HS-27A (cell line): Measurements from ENCODE around the gene ADCY2.

Experiments used
- DNase-seq: peaks from one replicate; pipeline ENCODE4 v3.0.0-alpha.2; 2012; ENCODE audit warnings: low read depth, missing footprints

Gene ADCY2

DNA sequence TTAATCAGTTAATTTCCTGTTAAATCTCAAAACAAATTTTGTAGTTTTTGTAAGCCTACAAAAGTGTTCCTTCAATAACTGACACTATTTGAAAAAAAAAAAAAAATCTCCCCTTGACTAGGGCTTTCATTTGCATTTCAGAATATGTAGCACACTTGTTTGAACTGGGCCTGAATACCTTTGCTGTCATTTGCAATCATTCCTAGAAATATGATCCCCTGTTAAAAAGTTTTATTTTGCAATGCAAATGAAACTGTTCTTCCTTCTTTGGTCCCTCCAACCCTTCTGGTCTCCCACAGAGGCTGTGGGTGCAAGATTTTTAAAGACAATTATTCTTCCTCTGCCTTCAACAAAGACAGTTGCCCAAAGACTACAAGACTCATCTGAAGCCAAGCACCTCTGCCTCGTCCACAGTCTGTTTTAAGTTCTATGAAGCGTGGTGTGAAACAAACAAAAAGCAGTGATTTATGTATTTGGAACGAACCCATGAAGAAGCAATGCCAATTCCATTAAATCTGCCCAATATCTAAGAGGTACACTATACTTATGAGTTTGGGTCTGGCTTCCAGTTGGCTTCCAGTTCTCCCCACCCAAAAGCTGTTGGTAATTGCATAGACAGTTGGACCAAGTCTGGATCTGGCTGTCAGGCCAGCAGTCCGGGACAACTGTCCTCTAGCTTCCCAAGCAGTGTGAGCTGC is 388.9 kb downstream of the ADCY2 start:
- no peak for DNase-seq

DNA sequence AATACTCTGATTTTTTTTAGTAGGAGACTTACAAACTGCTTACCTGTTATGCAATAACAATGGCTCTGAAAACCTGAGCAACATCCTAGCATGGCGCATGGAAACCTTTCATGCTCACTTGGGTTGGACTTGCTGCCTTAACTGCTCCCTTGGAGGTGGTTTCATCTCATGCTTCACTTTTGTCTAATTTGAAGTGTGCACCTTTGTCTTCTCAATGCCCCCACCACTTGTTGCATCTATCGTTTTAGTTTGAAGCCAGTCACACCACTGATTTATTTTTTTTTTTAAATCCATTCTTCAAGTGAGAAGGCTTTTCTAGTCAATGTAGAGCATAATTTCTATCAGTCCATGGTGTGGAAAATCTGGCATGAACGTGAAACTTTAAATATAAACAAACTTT is 391.8 kb downstream of the ADCY2 start:
- DNase-seq = no peak

DNA sequence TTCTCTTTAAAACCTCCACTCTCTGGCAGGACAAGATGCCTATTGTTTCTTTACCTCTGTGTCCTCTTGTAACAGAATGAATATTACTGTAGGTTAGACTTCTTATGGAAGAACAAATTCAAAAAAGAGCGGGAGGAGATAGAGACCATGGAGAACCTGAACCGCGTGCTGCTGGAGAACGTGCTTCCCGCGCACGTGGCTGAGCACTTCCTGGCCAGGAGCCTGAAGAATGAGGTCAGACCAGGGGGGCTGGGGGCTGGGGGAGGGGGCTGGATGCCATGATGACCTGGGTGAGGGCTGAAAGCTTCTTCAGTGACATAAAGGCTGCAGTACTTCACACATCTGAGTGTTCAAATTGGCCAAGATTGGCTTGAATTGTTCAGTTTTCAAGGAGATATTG is 393.6 kb downstream of the ADCY2 start:
- no peak for DNase-seq

DNA sequence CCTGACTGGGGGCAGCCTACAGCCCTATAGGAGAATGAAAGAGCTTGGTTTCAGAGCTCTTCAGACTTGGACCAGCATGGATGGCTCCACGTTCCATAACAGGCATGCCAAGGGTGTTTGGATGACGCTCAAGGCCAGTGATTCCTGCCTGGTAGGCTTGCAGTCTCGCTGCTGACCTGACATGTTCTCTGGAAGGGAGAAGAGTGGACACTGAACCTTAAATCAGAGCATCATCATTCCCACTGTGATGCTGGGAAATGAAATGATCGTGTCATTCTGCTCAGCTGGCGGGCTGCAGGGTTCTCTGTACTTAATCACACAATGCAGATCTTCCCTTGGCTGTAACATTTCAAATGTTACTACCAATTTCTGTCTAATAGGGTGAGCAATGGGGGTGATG is 398.0 kb downstream of the ADCY2 start:
- DNase-seq = no peak

DNA sequence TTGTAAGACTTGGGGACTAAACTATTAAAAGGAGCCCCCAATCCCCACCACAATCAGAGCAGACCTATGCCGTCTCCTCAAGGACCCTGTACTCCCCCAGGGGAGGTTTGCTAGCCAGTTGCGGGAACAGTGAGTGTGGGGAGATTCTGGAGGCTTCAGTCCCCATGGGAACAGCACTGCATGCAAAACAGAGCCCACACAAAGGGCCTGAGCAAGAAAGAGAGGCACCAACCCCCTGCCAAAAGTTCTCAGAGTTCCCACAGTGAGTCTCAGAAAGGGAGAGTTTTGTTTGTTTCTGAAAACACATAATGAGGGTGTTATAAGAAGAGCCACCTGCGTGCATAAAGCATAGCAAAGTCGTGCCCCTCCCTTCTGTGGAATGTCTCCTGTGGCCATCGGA is 398.4 kb downstream of the ADCY2 start:
- DNase-seq = no peak

DNA sequence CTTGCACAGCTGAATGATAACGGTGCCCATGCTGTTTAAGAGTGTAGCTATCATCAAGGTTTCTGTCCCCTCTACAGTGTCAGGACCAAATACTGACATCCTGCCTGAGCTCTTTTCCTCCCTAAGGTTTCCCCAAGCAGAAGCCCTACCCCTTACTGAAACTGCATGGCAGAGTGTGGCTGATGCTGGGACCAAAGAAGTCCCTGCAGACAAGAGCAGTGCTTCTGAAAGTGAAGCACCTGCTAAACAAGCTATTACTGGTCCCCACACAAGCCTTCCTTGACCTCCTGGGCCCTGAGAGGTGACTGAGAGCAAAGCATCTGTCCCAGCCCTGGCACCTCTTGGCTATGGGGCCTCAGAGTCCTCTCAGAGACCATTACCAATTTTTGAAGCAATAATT is 398.9 kb downstream of the ADCY2 start:
- no peak for DNase-seq

DNA sequence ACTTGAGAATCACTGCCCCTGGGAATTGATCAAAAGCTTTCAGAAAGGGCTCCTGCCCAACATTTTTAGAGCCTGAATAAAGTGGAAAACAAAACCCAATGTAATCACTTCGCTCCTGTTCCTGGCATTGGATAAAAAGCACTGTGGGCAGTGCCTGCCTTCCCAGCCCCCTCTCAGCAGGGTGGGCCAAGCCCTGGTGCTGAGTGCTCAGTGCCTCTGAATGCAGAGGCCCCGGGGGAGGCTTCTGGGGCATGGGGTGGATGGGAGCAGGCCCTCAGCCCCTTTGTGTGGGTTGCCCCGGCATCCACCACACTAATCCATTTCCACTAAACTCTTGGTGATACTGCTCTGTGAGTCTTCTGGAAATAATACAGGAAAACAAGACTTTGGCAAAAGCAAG is 399.4 kb downstream of the ADCY2 start:
- DNase-seq = no peak

DNA sequence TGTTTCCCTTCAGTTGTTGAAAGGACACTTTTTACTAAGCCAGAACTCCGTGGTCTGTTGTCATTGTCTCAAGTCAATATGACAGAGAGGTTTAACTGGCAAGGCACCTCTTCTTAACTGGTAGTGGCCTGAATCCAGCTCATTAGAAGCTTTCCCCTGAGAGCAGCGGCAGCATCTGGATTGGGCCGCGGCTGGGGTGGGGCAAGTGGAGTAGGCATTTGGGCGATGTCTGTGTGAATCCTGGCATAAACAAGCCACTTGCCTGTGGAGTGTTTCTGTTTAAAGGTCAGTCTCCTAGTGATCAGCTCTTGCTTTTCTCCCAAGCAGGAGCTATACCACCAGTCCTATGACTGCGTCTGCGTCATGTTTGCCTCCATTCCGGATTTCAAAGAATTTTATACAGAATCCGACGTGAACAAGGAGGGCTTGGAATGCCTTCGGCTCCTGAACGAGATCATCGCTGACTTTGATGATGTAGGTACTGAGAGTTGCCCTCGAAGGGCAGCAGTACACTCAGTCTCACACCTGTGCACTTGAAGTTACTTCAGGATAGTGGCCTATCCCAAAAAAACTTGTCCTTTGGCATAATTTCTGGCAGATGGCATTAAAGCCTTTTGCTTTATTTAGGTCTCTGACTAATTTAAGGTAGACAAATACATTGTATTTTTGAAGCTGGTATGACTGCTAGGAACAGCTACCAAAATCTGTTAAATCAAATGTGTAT is 406.1 kb downstream of the ADCY2 start:
- DNase-seq = no peak

DNA sequence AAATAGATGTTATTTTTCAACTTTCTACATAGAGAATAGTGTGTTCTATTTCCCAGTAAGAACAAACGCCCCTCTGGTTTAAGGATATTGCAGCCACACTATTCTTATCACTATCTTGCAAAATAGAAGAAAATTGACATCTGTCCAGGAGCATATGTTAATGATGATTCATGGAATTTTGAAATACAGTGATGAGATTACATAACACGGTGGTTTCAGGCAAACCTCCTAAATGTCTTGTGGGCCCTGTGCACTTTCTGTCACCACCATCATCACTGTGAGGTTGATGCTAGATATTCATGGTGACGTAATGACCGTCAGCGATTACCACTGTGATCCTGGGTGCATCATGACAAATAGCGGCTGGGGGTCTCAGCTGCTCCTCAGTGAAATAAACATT is 406.9 kb downstream of the ADCY2 start:
- DNase-seq = no peak

DNA sequence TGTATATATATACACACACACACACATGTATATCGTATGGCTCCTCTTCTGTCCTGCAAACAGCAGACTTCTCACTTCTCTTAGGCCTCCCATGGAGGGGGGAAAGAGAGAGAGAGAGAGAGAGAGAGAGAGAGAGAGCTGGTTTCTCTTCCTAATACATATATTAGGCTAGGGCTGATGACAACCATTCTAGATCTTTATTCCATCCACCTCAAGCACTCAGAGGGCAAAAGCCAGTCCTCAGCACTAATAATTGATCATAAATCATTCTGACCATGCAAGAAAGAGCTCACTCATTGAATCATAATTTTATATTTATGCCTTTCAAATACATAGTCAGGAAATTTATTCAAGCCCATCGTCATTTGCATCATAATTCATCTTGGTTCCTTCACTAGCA is 408.0 kb downstream of the ADCY2 start:
- no peak for DNase-seq

DNA sequence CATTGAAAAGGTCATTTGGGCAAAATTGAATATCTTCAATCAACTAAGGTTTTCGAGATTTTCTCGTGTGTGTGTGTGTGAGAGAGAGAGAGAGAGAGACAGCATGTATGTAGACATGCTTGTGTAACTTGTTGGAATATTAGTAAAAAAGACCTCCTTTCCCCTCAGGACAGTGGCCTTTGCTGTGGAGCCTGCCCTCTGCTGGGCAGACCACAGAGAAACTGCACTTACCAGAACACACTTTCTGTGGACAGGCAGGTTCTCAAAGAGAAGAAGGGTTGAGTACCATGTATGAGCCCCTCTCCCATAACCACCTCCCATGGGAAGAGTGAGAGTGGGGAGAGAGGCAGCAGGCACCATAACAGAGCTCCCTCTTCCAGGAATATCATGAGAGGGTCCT is 409.4 kb downstream of the ADCY2 start:
- DNase-seq = no peak

DNA sequence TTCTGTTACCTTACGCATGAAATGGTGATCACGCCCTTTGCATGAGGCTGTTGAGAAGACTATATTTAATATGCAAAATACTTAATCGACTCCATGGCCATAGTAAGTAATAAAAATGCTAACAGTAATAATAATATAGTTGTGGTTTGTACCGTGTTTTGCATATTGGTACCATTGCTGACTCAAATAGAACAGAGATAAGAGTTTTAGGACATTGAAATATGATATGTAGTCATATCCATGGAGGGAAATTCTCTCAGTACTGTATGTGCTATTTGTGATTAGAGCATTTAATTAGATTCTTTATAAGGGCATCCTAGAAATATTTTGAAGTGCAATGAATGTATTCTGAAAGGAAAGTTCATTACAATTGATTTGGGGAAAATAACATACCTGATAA is 413.1 kb downstream of the ADCY2 start:
- DNase-seq = no peak

DNA sequence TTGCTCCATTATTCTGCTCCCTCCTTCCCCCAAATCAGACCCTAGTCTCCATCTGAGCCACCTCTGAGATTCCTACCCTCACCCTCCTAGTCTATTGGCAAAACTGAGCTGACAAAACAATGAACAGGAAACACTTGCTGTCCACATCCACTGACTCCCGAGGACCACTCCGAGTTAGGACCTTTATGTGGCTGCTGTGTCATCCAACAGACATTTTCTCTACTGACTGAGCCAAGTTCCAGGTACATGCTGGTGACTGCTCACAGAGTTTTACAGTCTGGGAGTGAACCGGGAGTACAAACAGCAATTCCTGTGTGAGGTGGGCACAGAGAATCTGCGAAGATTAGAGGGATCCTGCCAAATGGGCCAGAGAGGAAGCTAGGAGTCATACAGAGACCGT is 415.8 kb downstream of the ADCY2 start:
- no peak for DNase-seq

DNA sequence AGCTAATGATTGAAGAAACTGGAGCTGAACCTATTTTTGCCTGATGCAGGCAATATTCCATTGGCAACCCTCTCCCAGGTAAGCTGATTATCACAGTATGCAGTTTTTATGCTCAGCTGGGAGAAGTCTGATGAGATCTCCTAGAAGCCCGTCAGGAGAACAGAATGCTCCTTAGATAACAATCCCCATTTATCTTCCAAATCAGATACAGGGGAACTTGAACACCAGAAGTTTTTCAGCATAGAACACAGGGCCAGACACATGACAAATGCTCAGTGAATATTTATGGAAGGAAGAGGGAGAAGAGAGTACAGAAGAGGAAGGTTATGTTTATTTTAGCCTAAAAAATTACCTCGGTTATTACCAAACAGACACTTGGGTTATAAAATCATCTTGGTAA is 417.1 kb downstream of the ADCY2 start:
- DNase-seq = no peak

DNA sequence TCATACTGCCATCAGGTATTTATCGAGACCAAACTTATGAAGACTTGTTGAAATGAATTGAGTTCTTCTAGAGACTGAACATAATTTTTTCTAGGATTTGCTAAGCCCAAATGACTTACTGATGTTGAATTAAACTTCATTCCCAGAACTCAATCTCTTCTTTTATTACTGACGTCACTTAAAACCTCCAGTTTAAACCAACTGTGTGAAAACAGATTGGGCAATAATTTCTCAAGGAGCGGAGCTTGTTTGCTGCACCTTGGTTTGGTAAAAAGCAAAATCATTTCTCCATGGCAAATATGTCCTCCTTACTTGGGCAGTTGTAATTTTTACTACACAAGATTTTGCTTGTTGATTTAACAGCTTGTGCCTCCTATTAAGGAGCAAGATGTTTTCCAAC is 417.6 kb downstream of the ADCY2 start:
- no peak for DNase-seq

DNA sequence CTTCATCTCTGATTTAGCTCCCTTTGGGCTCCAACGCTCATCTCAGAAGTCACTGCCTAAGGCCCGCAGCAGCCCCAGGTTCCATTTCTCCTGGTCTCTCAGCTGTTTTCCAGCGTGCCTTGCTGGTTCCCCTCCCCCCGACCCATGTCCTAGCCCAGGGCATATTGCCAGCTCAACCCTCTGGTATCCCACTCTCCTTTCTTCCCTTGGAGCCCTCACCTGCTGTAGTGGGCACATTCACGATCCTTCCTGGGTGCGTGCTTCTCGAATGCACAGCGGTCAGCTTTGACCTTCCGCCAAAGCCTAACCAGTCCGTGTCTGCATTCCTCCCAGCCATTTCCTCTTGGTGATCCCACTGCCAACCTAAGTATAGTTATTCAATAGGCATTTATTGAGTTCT is 418.9 kb downstream of the ADCY2 start:
- DNase-seq = no peak

DNA sequence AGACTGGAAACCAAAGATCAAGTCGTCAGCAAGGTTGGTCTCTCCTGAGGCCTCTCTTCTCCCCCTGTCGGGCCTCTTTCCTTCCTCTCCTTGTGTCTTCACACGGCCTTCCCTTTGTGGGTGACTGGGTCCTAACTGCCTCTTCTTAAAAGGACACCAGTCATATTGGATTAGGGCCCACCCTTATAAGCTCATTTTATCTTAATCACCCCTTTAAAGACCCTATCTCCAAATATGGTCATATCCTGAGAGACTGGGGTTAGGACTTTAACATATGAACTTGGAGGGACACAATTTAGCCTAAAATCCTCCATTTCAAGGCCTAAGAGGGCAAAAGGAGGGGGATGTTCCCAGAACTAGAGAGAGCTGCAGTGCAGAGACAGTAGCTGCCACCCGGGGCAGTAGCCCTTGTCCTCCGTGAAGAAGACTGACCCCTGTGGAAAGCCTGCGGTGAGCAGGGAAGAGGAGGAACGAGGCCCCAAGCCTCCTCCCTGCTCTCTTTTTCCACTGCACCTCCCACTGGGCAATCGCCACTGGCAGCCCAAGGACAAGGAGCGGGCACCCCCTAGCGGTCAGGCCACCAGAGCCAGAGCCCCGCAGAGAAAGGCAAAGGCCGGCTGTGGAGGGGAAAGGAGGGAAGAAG is 420.1 kb downstream of the ADCY2 start:
- peak; percentile 30 for DNase-seq

DNA sequence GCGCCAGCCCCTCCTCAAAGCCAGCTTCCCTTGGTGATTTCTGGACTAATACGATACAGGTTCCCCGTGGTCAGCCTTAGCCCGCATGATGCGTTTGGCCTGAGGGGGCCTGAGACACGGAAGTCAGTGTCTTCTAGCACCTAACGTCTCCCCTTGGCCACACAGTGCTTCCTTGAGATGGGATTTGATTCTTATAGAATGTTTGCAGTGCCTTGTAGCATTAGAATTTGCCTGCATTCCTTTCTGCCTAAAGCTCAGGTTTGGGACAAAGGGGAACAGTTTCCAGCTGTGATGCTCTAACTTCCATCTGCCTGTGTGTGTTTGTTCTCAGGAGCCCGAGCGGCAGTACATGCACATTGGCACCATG is 420.6 kb downstream of the ADCY2 start:
- DNase-seq = no peak

DNA sequence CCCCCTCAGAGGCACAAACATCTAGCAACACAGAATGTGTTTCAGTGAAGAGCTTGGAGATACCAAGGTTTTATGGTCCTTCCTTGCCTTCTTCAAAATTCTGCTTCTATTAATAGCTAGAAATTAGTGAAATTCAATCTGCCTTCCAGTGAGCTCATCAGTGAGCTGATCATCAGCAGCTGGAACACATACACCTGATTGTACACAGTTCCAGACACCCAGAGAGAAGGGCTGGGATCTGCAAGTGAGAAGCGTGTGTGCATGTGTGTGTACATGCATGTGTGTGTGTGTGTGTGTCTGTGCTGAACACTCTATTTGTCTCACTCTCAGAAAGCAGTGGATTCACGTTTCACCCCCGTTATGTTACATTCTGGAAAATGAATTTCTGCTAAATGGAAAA is 426.5 kb downstream of the ADCY2 start:
- DNase-seq = no peak

DNA sequence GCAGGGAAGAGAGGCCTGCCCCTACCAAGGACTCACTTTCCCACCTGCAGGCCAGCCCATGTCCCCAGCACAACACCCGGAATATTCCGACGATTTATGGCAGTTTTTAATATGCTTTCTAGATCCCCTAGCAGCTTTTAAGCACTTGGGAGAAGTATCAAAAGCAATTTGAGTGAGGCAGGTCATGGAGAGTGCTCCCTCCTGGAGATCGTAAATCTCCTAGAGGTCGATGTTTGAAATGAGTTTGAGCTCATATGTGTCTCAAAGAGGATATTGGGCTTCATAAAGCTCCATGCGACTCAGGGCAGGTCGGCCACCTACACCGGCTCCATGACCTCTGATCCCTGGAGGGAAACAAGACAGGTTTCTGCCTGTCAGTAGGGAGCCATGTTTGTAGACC is 427.7 kb downstream of the ADCY2 start:
- DNase-seq = no peak

DNA sequence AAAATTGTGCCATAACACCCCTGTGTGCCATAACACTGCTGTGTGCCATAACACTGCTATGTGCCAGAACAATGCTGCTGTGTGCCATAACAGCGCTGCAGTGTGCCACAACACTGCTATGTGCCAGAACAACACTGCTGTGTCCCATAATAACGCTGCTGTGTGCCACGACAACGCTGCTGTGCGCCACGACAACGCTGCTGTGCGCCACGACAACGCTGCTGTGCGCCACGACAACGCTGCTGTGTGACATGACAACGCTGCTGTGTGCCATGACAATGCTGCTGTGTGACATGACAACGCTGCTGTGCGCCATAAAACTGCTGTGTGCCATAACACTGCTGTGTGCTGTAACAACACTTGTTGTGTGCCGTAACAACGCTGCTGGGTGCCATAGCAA is 429.1 kb downstream of the ADCY2 start:
- DNase-seq = no peak

DNA sequence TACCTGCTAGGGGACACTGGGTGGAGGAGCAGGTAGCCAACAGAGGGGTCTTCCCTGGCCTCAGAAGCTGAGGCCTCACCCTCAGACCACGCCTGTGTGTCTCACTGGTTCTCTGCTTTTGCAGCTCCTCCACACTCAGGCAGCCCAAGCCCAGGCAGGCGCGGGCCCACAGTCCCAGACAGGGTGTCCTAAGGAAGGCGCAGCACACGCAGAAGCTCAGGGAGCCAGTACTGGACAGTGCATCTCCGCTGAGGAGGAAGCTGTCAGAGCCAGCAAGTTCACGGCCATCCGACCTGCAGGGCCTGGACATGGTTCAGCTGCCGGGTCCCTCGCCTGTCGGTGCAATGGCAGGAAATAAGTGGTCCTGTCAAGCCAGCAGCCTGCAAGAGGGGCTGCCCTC is 429.7 kb downstream of the ADCY2 start:
- no peak for DNase-seq

DNA sequence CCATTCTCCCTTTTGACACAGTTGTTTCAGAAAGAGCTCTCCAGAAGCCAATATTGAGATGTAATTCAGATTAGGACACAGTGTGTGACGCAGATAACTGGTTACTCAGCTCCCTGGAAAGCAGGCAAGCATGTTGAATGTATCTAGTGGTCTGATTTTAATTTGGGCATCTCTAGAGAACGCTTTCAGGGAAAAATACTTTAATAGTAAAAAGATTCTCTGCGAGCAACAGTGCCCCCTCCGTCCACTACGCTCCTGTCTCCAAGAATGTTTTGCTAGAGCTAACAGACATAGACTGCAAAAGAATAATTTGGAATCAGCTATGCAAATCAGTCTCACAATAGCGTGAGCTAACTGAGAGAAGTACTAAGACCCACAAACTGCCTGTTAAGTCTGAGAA is 431.7 kb downstream of the ADCY2 start:
- no peak for DNase-seq

DNA sequence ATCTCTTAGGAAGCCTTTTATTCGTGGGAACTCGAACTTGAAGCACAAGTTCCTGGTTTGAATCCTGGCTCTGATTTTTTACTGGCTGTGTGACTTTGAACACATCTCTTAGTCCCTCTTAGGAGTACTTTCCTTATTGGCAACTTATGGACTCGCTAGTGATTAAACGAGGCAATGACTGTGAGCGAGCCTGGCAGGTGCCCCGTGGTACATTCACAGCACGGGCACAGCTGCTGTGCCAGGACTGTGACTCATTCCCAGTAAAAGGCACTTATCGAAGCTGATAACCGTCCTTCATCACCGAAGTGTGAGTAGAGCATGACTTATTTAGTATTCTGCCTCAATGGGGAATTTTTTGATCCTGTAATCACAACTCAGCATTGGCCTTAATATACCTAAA is 432.3 kb downstream of the ADCY2 start:
- no peak for DNase-seq
